Measurements from ENCODE around the gene GCSH. TPM values are rescaled to one million over a fixed set of nuclear protein-coding genes. Genes with fewer than 3 reads are reported as not detected.

Gene GCSH
- total and polyA plus RNA-seq, 12 donors: 10.3 to 80.1 (median 24.6) TPM

DNA sequence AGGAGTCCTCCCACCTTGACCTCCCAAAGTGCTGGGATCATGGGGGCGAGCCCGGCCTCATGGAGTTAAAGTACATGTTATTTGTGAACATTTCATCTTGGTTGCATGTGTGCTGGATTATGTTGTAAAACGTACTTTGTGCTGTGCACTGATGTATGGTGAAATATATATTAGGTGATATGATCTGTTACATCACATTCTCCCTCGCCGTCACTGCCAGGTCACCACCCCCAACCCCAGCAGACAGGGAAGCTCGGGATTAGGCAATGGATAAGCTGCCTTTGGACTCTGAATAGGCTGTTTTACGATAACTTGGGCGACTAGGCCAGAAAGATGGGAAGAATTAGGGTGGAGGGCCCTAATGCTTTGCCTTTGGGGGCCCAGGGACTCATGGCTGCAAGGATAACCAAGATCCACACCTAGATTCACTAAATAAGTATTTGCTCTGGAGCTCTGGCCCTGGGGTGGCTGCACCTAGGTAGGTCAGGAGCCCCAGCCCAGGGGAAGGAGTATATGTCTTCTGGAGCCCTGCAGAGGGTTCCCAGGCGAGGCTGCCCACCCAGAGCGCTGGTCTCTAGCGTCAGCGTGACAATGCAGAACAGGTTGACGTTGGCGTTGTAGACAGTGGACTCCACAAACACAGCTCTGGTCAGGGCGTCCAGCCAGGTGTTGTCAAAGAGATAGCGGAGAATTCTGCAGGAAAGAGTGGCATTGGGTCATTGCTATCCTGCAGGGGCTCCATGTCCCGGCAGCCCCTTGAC is 27.1 kb upstream of the GCSH start:
- H3K9me3 ChIP-seq (replicated peaks in 1 of 3): no peaks in the 10 kb centered on the region
- DNase-seq: no peak
- TF ChIP-seq POLR2A (IDR thresholded peaks at IDR 0.05): no peak
- no peak for TF ChIP-seq CTCF (IDR thresholded peaks at IDR 0.05)

DNA sequence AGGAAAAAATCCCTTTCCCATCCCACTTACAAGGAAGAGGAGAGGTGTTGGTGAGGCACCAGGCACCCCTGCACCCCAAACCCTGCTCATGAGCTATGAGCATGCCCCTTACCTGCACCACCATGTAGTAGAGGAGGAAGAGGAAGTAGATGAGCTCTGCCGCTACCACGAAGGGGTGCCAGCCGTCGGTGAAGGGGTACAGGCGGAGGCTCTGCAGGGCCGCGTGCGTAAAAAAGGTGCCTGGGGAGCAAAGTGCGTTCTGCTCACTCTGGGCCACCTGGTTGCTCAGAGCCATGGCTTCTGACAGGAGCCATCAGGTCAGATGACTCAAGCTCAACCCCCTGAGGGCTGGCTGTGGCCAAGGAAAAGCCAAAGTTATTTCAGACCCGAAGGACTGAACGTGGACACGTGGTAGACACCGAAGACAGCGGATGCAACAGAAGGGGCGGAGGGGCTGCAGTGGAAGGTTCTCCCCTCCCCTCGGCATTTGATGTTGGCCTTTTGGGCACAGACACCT is 25.3 kb upstream of the GCSH start:
- 88 to 92% (median 89%) methylated on average over 9 to 16 of the region's 16 CpGs for WGBS, 4 donors

More for the DNA sequence above, 27.1 kb upstream of the GCSH start:
- no peaks in the 10 kb centered on the region for H3K27me3 ChIP-seq
- intact Hi-C loops (cut with DNase I): no loop called here
- 82 to 86% (median 84%) methylated on average over 13 to 17 of the region's 17 CpGs for WGBS, 4 donors
- H3K4me3 ChIP-seq: no peak overlapping the region
- H3K27ac ChIP-seq: no peak overlapping the region
- no peaks in the 10 kb centered on the region for H3K36me3 ChIP-seq (replicated peaks in 1 of 2)
- no peaks in the 10 kb centered on the region for H3K4me1 ChIP-seq (replicated peaks in 1 of 2)

GRCh38 chr16:81117436-81117835 is 21.2 kb upstream of the GCSH start:
- no peak overlapping the region for H3K27ac ChIP-seq
- H3K36me3 ChIP-seq (replicated peaks in 1 of 2): no peaks in the 10 kb centered on the region
- 64 to 76% (median 72%) methylated on average over 5 to 11 of the region's 11 CpGs for WGBS, 4 donors
- H3K27me3 ChIP-seq: no peaks in the 10 kb centered on the region
- TF ChIP-seq POLR2A (IDR thresholded peaks at IDR 0.05) (no peak), CTCF (IDR thresholded peaks at IDR 0.05) (no peak)
- H3K9me3 ChIP-seq (replicated peaks in 1 of 3): no peaks in the 10 kb centered on the region
- H3K4me3 ChIP-seq: no peak overlapping the region
- DNase-seq: no peak
- intact Hi-C loops (cut with DNase I): no loop called here
- H3K4me1 ChIP-seq (replicated peaks in 1 of 2): no peaks in the 10 kb centered on the region

More for the DNA sequence above, 25.3 kb upstream of the GCSH start:
- intact Hi-C loops (cut with DNase I): no loop called here
- H3K36me3 ChIP-seq (replicated peaks in 1 of 2): no peaks in the 10 kb centered on the region
- H3K4me3 ChIP-seq: no peak overlapping the region
- no peak overlapping the region for H3K27ac ChIP-seq
- no peaks in the 10 kb centered on the region for H3K9me3 ChIP-seq (replicated peaks in 1 of 3)
- TF ChIP-seq CTCF (IDR thresholded peaks at IDR 0.05): no peak
- TF ChIP-seq POLR2A (IDR thresholded peaks at IDR 0.05): no peak
- H3K4me1 ChIP-seq (replicated peaks in 1 of 2): no peaks in the 10 kb centered on the region
- no peaks in the 10 kb centered on the region for H3K27me3 ChIP-seq
- no peak for DNase-seq

DNA sequence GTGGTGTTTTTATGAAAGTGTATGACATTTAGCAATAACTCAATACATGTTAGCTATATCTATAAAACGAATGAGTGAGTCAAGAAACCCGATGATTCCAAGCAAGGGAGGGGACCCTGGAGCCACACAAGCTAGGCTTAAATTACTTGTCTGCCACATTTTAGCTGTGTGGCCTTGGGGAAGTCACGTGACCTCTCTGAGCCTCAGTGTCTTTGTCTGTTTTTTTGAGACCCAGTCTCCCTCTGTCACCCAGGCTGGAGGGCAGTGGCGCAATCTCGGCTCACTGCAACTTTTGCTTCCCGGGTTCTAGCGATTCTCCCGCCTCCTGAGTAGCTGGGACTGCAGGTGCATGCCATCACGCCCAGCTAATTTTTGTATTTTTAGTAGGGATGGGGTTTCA is 20.1 kb upstream of the GCSH start:
- intact Hi-C loops (cut with DNase I): no loop called here
- Histone ChIP-seq H3K27me3 (no peaks in the 10 kb centered on the region), H3K9me3 (replicated peaks in 1 of 3) (no peaks in the 10 kb centered on the region), H3K27ac (no peak overlapping the region), H3K4me3 (no peak overlapping the region), H3K4me1 (replicated peaks in 1 of 2) (no peaks in the 10 kb centered on the region), H3K36me3 (replicated peaks in 1 of 2) (no peaks in the 10 kb centered on the region)
- 74 to 87% (median 79%) methylated on average over 8 to 9 of the region's 9 CpGs for WGBS, 4 donors
- TF ChIP-seq POLR2A (IDR thresholded peaks at IDR 0.05): no peak
- no peak for TF ChIP-seq CTCF (IDR thresholded peaks at IDR 0.05)
- no peak for DNase-seq
